Measurements from ENCODE around the gene ICAM3. TPM values are rescaled to one million over a fixed set of nuclear protein-coding genes. Genes with fewer than 3 reads are reported as not detected.
"Not testable (repeated sequence)": the region's sequence is repeated elsewhere in the genome, so short reads cannot be mapped to it uniquely, and the experiment has no call there.

The ICAM3 gene
- total and polyA plus RNA-seq, 12 donors = 6.1 to 77.2 (median 16.8) TPM

GRCh38 chr19:10344780-10345179 lies 5.4 kb upstream of the ICAM3 start:
- WGBS, 2 donors = 90 to 94% methylated on average over 10 of the region's 10 CpGs
- no peak overlapping the region for H3K4me3 ChIP-seq
- intact Hi-C loops (cut with DNase I) = no loop called here
- ATAC-seq = peak in 1 of 8 donors; percentile 44
- peak overlapping the region in 1 of 10 donors; percentile 90 for H3K27ac ChIP-seq
- H3K36me3 ChIP-seq = peaks cover 0 to 6% (median 0%) of the 10 kb centered on the region in 9 donors
- H3K4me1 ChIP-seq = peaks cover 0 to 26% (median 0%) of the 10 kb centered on the region in 9 donors
- DNase-seq = no peak
- H3K27me3 ChIP-seq = no peaks in the 10 kb centered on the region
- no peaks in the 10 kb centered on the region for H3K9me3 ChIP-seq
- TF ChIP-seq CTCF (IDR thresholded peaks at IDR 0.05) = no peak

- no peak for TF ChIP-seq CTCF (IDR thresholded peaks at IDR 0.05)
- no peak overlapping the region for H3K27ac ChIP-seq
These were observed 4.1 kb upstream of the ICAM3 start for GRCh38 chr19:10343495-10343894.

GRCh38 chr19:10339977-10340376 lies 553 bp upstream of the ICAM3 start:
- ATAC-seq = no peak

More at GRCh38 chr19:10343495-10343894, 4.1 kb upstream of the ICAM3 start:
- H3K4me3 ChIP-seq = no peak overlapping the region
- H3K9me3 ChIP-seq = no peaks in the 10 kb centered on the region
- 82 to 85% methylated on average over 2 of the region's 2 CpGs for WGBS, 2 donors
- DNase-seq (no peak), ATAC-seq (no peak)
- no peaks in the 10 kb centered on the region for H3K36me3 ChIP-seq
- H3K4me1 ChIP-seq = peaks cover 0 to 39% (median 0%) of the 10 kb centered on the region in 9 donors
- intact Hi-C loops (cut with DNase I) = no loop called here
- no peaks in the 10 kb centered on the region for H3K27me3 ChIP-seq

GRCh38 chr19:10338940-10339339 lies 484 bp downstream of the ICAM3 start:
- WGBS, 2 donors = 88% methylated on average over 6 of the region's 6 CpGs
- H3K36me3 ChIP-seq = peaks cover 0 to 14% (median 0%) of the 10 kb centered on the region in 9 donors
- H3K4me1 ChIP-seq = peaks cover 0 to 43% (median 16%) of the 10 kb centered on the region in 9 donors
- TF ChIP-seq CTCF (IDR thresholded peaks at IDR 0.05) = no peak
- H3K4me3 ChIP-seq = peak overlapping the region in 1 of 10 donors; percentile 55
- no peaks in the 10 kb centered on the region for H3K27me3 ChIP-seq
- no peak for ATAC-seq
- DNase-seq = no peak
- no peaks in the 10 kb centered on the region for H3K9me3 ChIP-seq
- H3K27ac ChIP-seq = peak overlapping the region in 2 of 10 donors; percentile 52 to 86
- intact Hi-C loops (cut with DNase I) = loop anchor here in 3 of 10 donors (5.0 to 10.0 kb wide), 2 partner anchors 38 to 64 kb away; partner anchors contain the start of gene ICAM1 (in 2 of the 3)

More at GRCh38 chr19:10339977-10340376, 553 bp upstream of the ICAM3 start:
- WGBS, 2 donors = 89 to 93% methylated on average over 5 of the region's 5 CpGs
- DNase-seq = no peak
- Histone ChIP-seq H3K9me3 (no peaks in the 10 kb centered on the region), H3K27ac (peak overlapping the region in 2 of 10 donors; percentile 52 to 86), H3K36me3 (peaks cover 0 to 8% (median 0%) of the 10 kb centered on the region in 9 donors), H3K4me3 (peak overlapping the region in 1 of 10 donors; percentile 55), H3K4me1 (peaks cover 0 to 35% (median 8%) of the 10 kb centered on the region in 9 donors), H3K27me3 (no peaks in the 10 kb centered on the region)
- intact Hi-C loops (cut with DNase I) = loop anchor here in 3 of 10 donors (5.0 to 10.0 kb wide), 2 partner anchors 37 to 65 kb away; partner anchors contain the start of gene ICAM1 (in 2 of the 3)
- TF ChIP-seq CTCF (IDR thresholded peaks at IDR 0.05) = no peak

- peaks cover 4 to 58% (median 32%) of the 10 kb centered on the region in 9 donors for H3K4me1 ChIP-seq
- not testable (repeated sequence) for DNase-seq
- intact Hi-C loops (cut with DNase I) = loop anchor here in 3 of 10 donors (5.0 to 10.0 kb wide), 2 partner anchors 41 to 62 kb away; partner anchors contain the start of gene ICAM1 (in 2 of the 3)
These were observed 2.7 kb downstream of the ICAM3 start for GRCh38 chr19:10336725-10337124.

More at GRCh38 chr19:10336725-10337124, 2.7 kb downstream of the ICAM3 start:
- ATAC-seq, H3K27me3 ChIP-seq, H3K9me3 ChIP-seq, H3K4me3 ChIP-seq, H3K27ac ChIP-seq: not testable (repeated sequence)
- WGBS, 2 donors = 96% methylated on average over 9 of the region's 9 CpGs
- peaks cover 0 to 20% (median 0%) of the 10 kb centered on the region in 9 donors for H3K36me3 ChIP-seq

Measured in heart right ventricle (tissue), 16 donors.